ENCODE results near the gene FAM118B. TPM values are rescaled to one million over a fixed set of nuclear protein-coding genes. Genes with fewer than 3 reads are reported as not detected.
"Not testable (repeated sequence)": the region's sequence is repeated elsewhere in the genome, so short reads cannot be mapped to it uniquely, and the experiment has no call there.

The FAM118B gene
- total RNA-seq, 4 donors from 2014 or later, result 7.6 to 11.1 (median 8.6) TPM

DNA sequence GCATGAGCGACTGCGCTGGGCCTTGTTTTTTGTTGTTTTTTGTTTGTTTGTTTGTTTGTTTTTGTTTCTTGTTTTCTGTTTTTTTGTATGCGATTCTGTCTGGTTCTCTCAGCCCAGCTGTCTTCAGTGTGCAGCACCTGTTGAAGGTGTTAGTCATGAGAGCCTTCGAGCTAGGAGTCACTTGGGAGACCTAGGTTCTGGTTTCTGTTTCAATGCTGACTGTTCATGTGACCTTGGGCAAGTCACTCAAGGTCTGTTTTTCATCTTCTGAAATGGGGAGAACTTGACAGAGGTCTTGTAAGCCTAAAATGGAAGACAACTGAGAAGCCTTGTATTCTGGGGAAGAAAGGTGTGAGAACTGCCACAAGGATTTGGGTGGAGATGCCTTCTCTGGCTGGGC, 94.1 kb downstream of the FAM118B start:
- Histone ChIP-seq H3K36me3 (peaks cover 11% of the 10 kb centered on the region), H3K4me3 (no peak overlapping the region), H3K27ac (no peak overlapping the region), H3K9me3 (no peaks in the 10 kb centered on the region), H3K27me3 (no peaks in the 10 kb centered on the region), H3K4me1 (peaks cover 20% of the 10 kb centered on the region)
- no peak for TF ChIP-seq EP300 (IDR thresholded peaks at IDR 0.05)
- no peak for TF ChIP-seq POLR2AphosphoS5 (IDR thresholded peaks at IDR 0.05)
- TF ChIP-seq, protein P1, sequence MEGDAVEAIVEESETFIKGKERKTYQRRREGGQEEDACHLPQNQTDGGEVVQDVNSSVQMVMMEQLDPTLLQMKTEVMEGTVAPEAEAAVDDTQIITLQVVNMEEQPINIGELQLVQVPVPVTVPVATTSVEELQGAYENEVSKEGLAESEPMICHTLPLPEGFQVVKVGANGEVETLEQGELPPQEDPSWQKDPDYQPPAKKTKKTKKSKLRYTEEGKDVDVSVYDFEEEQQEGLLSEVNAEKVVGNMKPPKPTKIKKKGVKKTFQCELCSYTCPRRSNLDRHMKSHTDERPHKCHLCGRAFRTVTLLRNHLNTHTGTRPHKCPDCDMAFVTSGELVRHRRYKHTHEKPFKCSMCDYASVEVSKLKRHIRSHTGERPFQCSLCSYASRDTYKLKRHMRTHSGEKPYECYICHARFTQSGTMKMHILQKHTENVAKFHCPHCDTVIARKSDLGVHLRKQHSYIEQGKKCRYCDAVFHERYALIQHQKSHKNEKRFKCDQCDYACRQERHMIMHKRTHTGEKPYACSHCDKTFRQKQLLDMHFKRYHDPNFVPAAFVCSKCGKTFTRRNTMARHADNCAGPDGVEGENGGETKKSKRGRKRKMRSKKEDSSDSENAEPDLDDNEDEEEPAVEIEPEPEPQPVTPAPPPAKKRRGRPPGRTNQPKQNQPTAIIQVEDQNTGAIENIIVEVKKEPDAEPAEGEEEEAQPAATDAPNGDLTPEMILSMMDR (IDR thresholded peaks at IDR 0.05), result no peak
- 92% methylated on average over 4 of the region's 4 CpGs for WGBS
- no peak for DNase-seq (ENCODE audit: low spot score in 2 of 2)

- DNase-seq (ENCODE audit: low spot score in 2 of 2), result no peak
- WGBS, result 51% methylated on average over 5 of the region's 5 CpGs
- H3K27ac ChIP-seq, result no peak overlapping the region
- H3K36me3 ChIP-seq, result peaks cover 11% of the 10 kb centered on the region
- no peaks in the 10 kb centered on the region for H3K27me3 ChIP-seq
- peaks cover 30% of the 10 kb centered on the region for H3K4me1 ChIP-seq
- no peak for TF ChIP-seq POLR2A (IDR thresholded peaks at IDR 0.05)
- TF ChIP-seq, protein P1 (IDR thresholded peaks at IDR 0.05), result no peak
- no peak for TF ChIP-seq POLR2AphosphoS5 (IDR thresholded peaks at IDR 0.05)
- TF ChIP-seq EP300 (IDR thresholded peaks at IDR 0.05), result no peak
- H3K4me3 ChIP-seq, result no peak overlapping the region
- H3K9me3 ChIP-seq, result no peaks in the 10 kb centered on the region
These were observed 96.1 kb downstream of the FAM118B start for GRCh38 chr11:126307706-126308105.

DNA sequence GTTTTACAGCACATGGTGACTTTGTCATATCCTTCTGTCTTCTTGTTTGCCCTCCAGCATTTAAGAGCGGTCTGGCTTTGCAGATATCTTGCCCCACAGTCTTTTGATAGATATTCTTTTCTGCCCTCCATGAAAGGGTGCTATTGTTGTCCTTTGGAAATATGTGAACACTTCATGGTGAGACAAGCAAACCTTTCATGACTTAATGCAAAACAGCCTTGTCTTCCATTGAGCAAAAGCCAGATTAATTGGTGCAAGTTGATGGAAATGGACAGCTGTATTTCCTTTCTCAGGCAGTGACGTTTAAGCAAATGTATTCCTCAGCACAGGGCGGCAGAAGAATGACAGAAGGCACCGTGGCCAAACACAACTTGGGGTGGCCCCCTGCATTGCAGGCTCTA, 96.7 kb downstream of the FAM118B start:
- H3K36me3 ChIP-seq, result peaks cover 11% of the 10 kb centered on the region
- no peak overlapping the region for H3K27ac ChIP-seq
- peaks cover 34% of the 10 kb centered on the region for H3K4me1 ChIP-seq
- TF ChIP-seq POLR2A (IDR thresholded peaks at IDR 0.05) (no peak), POLR2AphosphoS5 (IDR thresholded peaks at IDR 0.05) (no peak), EP300 (IDR thresholded peaks at IDR 0.05) (no peak)
- TF ChIP-seq, protein P1 (IDR thresholded peaks at IDR 0.05), result no peak
- no peak overlapping the region for H3K4me3 ChIP-seq
- no peak for DNase-seq (ENCODE audit: low spot score in 2 of 2)
- no peaks in the 10 kb centered on the region for H3K27me3 ChIP-seq
- H3K9me3 ChIP-seq, result no peaks in the 10 kb centered on the region
- 71% methylated on average over 4 of the region's 4 CpGs for WGBS

DNA sequence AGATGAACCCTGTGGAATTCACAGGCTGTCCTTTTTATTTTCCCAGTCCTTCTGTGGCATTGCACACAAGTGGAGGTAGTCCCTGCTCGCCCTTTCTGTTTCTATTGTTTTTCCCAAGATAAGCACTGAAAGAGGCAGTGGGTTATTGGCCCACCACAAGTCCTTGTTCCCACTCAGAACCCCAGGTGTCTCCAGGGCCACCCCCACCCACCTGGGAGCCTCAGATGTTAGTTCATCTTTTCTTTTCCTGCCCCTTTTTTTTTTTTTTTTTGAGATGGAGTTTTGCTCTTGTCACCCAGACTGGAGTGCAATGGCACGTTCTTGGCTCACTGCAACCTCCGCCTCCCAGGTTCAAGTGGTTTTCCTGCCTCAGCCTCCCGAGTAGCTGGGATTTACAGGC, 97.2 kb downstream of the FAM118B start:
- not testable (repeated sequence) for H3K27me3 ChIP-seq; H3K27ac ChIP-seq; H3K4me3 ChIP-seq; DNase-seq (ENCODE audit: low spot score in 2 of 2); H3K9me3 ChIP-seq
- peaks cover 30% of the 10 kb centered on the region for H3K4me1 ChIP-seq
- 89% methylated on average over 4 of the region's 4 CpGs for WGBS
- H3K36me3 ChIP-seq, result peaks cover 11% of the 10 kb centered on the region

DNA sequence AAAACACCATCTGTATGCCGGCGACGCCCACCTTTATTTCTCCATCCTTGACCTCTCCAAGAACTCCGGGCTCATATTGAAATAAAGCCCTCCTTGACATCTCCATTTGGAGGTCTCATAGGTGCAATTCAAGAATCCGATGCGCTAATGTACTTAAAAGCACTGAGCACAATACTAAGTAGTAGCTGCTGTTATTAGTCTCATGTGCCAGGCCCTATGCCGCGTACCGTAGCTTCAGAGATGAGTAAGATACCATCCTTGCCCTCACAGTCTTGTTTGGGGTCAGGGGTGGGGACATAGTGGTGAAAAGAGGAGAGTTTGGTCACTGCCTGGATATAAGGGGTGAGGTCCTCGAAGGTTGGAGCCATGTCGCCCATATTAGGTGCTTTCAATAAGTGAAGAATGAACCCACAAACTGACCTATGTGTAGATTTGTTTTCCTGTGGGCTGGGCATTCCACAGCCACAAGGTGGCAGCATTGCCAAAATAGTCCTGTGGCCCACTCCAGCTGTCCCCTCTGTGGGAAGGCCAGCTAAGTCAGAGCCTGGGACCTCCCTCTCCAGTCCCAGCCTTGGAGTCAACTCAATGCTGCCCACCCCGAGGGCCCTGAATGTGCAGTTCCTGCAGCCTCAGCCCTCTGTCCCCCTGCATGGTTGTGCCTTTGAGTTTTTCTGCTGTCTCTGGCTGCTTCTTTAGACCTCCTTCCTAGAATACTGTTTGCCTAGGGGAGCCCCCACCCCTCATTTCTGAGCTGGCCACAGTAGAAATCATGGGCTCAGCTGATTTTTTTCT, 98.8 kb downstream of the FAM118B start:
- TF ChIP-seq, protein P1 (IDR thresholded peaks at IDR 0.05), result peak; percentile 52 to 79
- no peak for TF ChIP-seq POLR2A (IDR thresholded peaks at IDR 0.05)
- Histone ChIP-seq H3K27me3 (no peaks in the 10 kb centered on the region), H3K9me3 (no peaks in the 10 kb centered on the region), H3K4me3 (no peak overlapping the region), H3K36me3 (peaks cover 11% of the 10 kb centered on the region), H3K4me1 (peaks cover 19% of the 10 kb centered on the region), H3K27ac (no peak overlapping the region)
- peak; percentile 84 to 85 for DNase-seq (ENCODE audit: low spot score in 2 of 2)
- 65% methylated on average over 12 of the region's 12 CpGs for WGBS

GRCh38 chr11:126310992-126311310, 99.4 kb downstream of the FAM118B start:
- peaks cover 19% of the 10 kb centered on the region for H3K4me1 ChIP-seq
- TF ChIP-seq POLR2A (IDR thresholded peaks at IDR 0.05) (no peak), POLR2AphosphoS5 (IDR thresholded peaks at IDR 0.05) (no peak), EP300 (IDR thresholded peaks at IDR 0.05) (no peak)
- TF ChIP-seq, protein P1 (IDR thresholded peaks at IDR 0.05), result no peak
- WGBS, result 59% methylated on average over 5 of the region's 6 CpGs
- H3K36me3 ChIP-seq, result peaks cover 11% of the 10 kb centered on the region
- no peak overlapping the region for H3K4me3 ChIP-seq
- DNase-seq (ENCODE audit: low spot score in 2 of 2), result no peak
- H3K27ac ChIP-seq, result no peak overlapping the region
- H3K9me3 ChIP-seq, result no peaks in the 10 kb centered on the region
- H3K27me3 ChIP-seq, result no peaks in the 10 kb centered on the region
